GM10847 (cell line): ENCODE results near the gene WDR45B.

Experiments used
- POLR2A ChIP-seq: IDR thresholded peaks from 2 replicates; pipeline ENCODE4 v1.6.1; 2011; ENCODE audit not compliant: insufficient read length; ENCODE audit errors: extremely low read depth

Gene WDR45B

GRCh38 chr17:82604532-82604931 is 43.7 kb downstream of the WDR45B start:
- no peak for TF ChIP-seq POLR2A

GRCh38 chr17:82603981-82604448 is 44.2 kb downstream of the WDR45B start:
- no peak for TF ChIP-seq POLR2A

- no peak for TF ChIP-seq POLR2A
Observed at GRCh38 chr17:82602986-82603710, 45.1 kb downstream of the WDR45B start.

GRCh38 chr17:82602487-82602886 is 45.8 kb downstream of the WDR45B start:
- no peak for TF ChIP-seq POLR2A

- TF ChIP-seq POLR2A: no peak
Observed at GRCh38 chr17:82601447-82602000, 46.7 kb downstream of the WDR45B start.

- TF ChIP-seq POLR2A: no peak
Observed at GRCh38 chr17:82600731-82601446, 47.4 kb downstream of the WDR45B start.

- TF ChIP-seq POLR2A: no peak
Observed at GRCh38 chr17:82599674-82600661, 48.3 kb downstream of the WDR45B start.

GRCh38 chr17:82598256-82599119 is 49.8 kb downstream of the WDR45B start:
- no peak for TF ChIP-seq POLR2A

GRCh38 chr17:82596837-82597672 is 51.2 kb downstream of the WDR45B start:
- no peak for TF ChIP-seq POLR2A

- TF ChIP-seq POLR2A: no peak
Observed at GRCh38 chr17:82596296-82596695, 51.9 kb downstream of the WDR45B start.

GRCh38 chr17:82595893-82596292 is 52.4 kb downstream of the WDR45B start:
- TF ChIP-seq POLR2A: no peak

GRCh38 chr17:82594571-82594970 is 53.7 kb downstream of the WDR45B start:
- TF ChIP-seq POLR2A: no peak

- no peak for TF ChIP-seq POLR2A
Observed at GRCh38 chr17:82593590-82594087, 54.6 kb downstream of the WDR45B start.
